GM12864 (cell line): ENCODE data around the gene GNAS.

Source experiments
- DNase-seq: peaks from one replicate; pipeline ENCODE4 v3.0.0-alpha.2; 2011; ENCODE audit warnings: low read depth
- H3K4me3 ChIP-seq: 2 replicates; pipeline ENCODE4 v1.5.1; 2011; ENCODE audit warnings: mild to moderate bottlenecking, low read depth, low read length, control low read depth
- CTCF ChIP-seq: IDR thresholded peaks from 2 replicates; pipeline ENCODE4 v1.5.1; 2011; ENCODE audit warnings: low read depth, mild to moderate bottlenecking, moderate library complexity, low read length, control low read depth, inconsistent platforms; ENCODE audit errors: missing control alignments

GNAS gene

GRCh38 chr20:58811334-58811733, 41.2 kb upstream of the GNAS start:
- no peak for TF ChIP-seq CTCF
- H3K4me3 ChIP-seq, result no peak overlapping the region
- no peak for DNase-seq

- TF ChIP-seq CTCF, result no peak
- no peak overlapping the region for H3K4me3 ChIP-seq
- DNase-seq, result no peak
These were observed 39.1 kb upstream of the GNAS start for GRCh38 chr20:58813369-58813768.

DNA sequence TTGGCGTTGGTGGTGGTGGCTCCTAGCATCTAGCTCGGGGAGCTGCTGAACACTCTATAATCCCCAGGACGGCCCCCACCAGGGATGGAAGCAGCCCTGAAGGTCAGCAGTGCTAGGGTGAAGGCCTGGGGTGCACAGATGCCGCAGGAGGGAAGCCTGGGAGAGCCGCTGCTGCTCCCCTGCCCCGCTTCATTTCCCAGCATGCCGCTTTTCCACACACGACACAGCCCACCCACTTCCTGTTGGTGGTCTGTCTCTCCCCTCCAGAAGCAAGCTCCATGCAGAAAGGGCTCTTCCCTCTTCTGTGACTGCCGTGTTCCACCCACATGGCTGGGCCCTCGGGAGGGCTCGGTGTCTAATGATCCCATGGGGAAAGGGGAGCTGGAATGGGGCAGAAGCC, 37.1 kb upstream of the GNAS start:
- DNase-seq, result no peak
- H3K4me3 ChIP-seq, result no peak overlapping the region
- TF ChIP-seq CTCF, result no peak

- no peak overlapping the region for H3K4me3 ChIP-seq
- TF ChIP-seq CTCF, result no peak
- no peak for DNase-seq
These were observed 36.5 kb upstream of the GNAS start for GRCh38 chr20:58816051-58816450.

GRCh38 chr20:58816957-58817651, 35.4 kb upstream of the GNAS start:
- H3K4me3 ChIP-seq, result no peak overlapping the region
- no peak for DNase-seq
- TF ChIP-seq CTCF, result no peak

- TF ChIP-seq CTCF, result no peak
- no peak for DNase-seq
- no peak overlapping the region for H3K4me3 ChIP-seq
These were observed 34.8 kb upstream of the GNAS start for GRCh38 chr20:58817748-58818147.

GRCh38 chr20:58818586-58819285, 33.8 kb upstream of the GNAS start:
- DNase-seq, result no peak
- no peak for TF ChIP-seq CTCF
- H3K4me3 ChIP-seq, result no peak overlapping the region
